ENCODE measurements around the gene AOC2. TPM values are rescaled to one million over a fixed set of nuclear protein-coding genes. Genes with fewer than 3 reads are reported as not detected.
A peak's percentile ranks its signal among the peaks of the same experiment; 100 is the strongest.

AOC2 gene
- total and polyA plus RNA-seq, 2 of the 13 experiments (the other 11 are each of a cell fraction or from before 2014, with no cell fraction given): 1.2 to 3.3 TPM

GRCh38 chr17:42865638-42866094 lies 21.3 kb downstream of the AOC2 start (continued):
- TF ChIP-seq PHF21A (CRISPR knock-in tag; IDR thresholded peaks at IDR 0.05): peak; percentile 88
- peak; percentile 95 for TF ChIP-seq ESRRA (CRISPR knock-in tag; IDR thresholded peaks at IDR 0.05; ENCODE audit: low read depth)
- TF ChIP-seq KLF11 (CRISPR knock-in tag; IDR thresholded peaks at IDR 0.05): no peak
- no peak; the same call in 1 of the 2 replicates for TF ChIP-seq ZNF652 (CRISPR knock-in tag; IDR thresholded peaks at IDR 0.05; ENCODE audit: borderline replicate concordance, low read depth)
- no peak for TF ChIP-seq CREB1 (IDR thresholded peaks at IDR 0.05)
- peak; percentile 66 for TF ChIP-seq CREB1 (CRISPR knock-in tag; IDR thresholded peaks at IDR 0.05)
- no peak for TF ChIP-seq FOXK2 (IDR thresholded peaks at IDR 0.05)
- no peak for TF ChIP-seq ZNF335 (CRISPR knock-in tag; IDR thresholded peaks at IDR 0.05)
- TF ChIP-seq ZBTB8A (CRISPR knock-in tag; IDR thresholded peaks at IDR 0.05; ENCODE audit: borderline replicate concordance, low read depth): no peak
- no peak; the same call in 1 of the 2 replicates for TF ChIP-seq KDM5B (CRISPR knock-in tag; IDR thresholded peaks at IDR 0.05; ENCODE audit: borderline replicate concordance)
- no peak; the same call in 1 of the 2 replicates for TF ChIP-seq HINFP (CRISPR knock-in tag; IDR thresholded peaks at IDR 0.05; ENCODE audit: low read depth)
- no peak for TF ChIP-seq ZNF512B (CRISPR knock-in tag; IDR thresholded peaks at IDR 0.05; ENCODE audit: borderline replicate concordance)
- TF ChIP-seq ZNF784 (CRISPR knock-in tag; IDR thresholded peaks at IDR 0.05; ENCODE audit: borderline replicate concordance): no peak; the same call in 1 of the 2 replicates
- TF ChIP-seq FLYWCH1 (CRISPR knock-in tag; IDR thresholded peaks at IDR 0.05): no peak
- TF ChIP-seq ZSCAN25 (CRISPR knock-in tag; IDR thresholded peaks at IDR 0.05): no peak
- peak; percentile 86 for TF ChIP-seq PITX1 (CRISPR knock-in tag; IDR thresholded peaks at IDR 0.05)
- no peak for TF ChIP-seq ZNF644 (CRISPR knock-in tag; IDR thresholded peaks at IDR 0.05; ENCODE audit: low read depth)
- TF ChIP-seq BATF2 (CRISPR knock-in tag; IDR thresholded peaks at IDR 0.05): no peak
- no peak for TF ChIP-seq ZNF230 (CRISPR knock-in tag; IDR thresholded peaks at IDR 0.05)
- no peak for TF ChIP-seq HNRNPLL (IDR thresholded peaks at IDR 0.05; ENCODE audit: low read depth, low read length, poor library complexity, severe bottlenecking)
- peak; percentile 70; the same call in 1 of the 2 replicates for TF ChIP-seq PPARG (CRISPR knock-in tag; conservative IDR thresholded peaks at IDR 0.05)
- no peak for TF ChIP-seq KDM6A (CRISPR knock-in tag; IDR thresholded peaks at IDR 0.05; ENCODE audit: low read depth)
- peak; percentile 43; the same call in 1 of the 2 replicates for TF ChIP-seq NFIC (IDR thresholded peaks at IDR 0.05; ENCODE audit: low read length)
- TF ChIP-seq CSRNP1 (CRISPR knock-in tag; IDR thresholded peaks at IDR 0.05): no peak
- TF ChIP-seq ZNF333 (CRISPR knock-in tag; IDR thresholded peaks at IDR 0.05; ENCODE audit: borderline replicate concordance): no peak

Measured in HepG2 (cell line).